ENCODE results near the gene ZNF414. TPM values are rescaled to one million over a fixed set of nuclear protein-coding genes. Genes with fewer than 3 reads are reported as not detected.

ZNF414 gene
- total RNA-seq, 2 experiments from 2014 or later: 8.7 to 47.5 TPM

DNA sequence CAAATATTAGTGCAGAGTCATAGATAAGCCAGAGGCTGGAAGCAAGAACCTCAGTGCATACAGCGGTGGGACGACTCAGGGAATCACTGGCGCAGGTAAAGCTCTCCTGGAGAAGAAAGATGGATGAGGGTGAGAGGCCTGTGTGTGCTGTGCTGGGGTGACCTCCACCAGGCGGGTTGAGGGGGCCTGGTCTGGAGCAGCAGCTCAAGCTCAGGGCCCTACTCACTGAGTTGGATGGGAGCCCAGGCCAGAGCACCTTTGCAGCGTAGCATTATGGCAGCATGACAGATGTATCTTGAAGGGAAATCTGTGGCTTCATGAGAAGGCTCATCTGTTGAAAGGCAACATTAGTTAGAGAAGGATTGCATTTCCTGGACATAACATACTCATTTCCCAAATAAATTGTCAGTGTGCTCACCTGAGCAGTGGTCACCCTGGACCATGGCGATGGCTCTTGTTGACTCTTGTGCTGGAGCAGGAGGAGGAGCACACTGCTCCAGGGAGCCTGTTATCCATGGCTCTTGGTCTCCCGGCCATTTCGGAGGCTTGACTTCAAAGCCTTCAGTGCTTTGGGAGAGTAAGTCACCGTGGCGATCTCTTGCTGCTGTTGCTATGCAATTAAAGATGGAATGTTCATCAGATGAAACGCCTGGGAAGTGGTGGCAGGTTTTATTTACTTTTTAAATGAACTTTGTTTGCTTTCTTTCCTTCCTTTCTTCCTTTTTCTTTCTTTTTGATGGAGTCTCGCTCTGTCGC lies 44.2 kb downstream of the ZNF414 start:
- peaks cover 91% of the 10 kb centered on the region for H3K36me3 ChIP-seq (ENCODE audit: insufficient read depth, low read length)
- intact Hi-C loops (cut with micrococcal nuclease; ENCODE audit: unreplicated experiment): no loop called here
- H3K79me2 ChIP-seq (ENCODE audit: insufficient read depth, low read depth, low read length): peaks cover 30% of the 10 kb centered on the region; the same call in 1 of the 2 replicates
- no peak for DNase-seq (ENCODE audit: low spot score)
- no peaks in the 10 kb centered on the region for H3K9me2 ChIP-seq (ENCODE audit: insufficient read depth, low read length)
- no peak for TF ChIP-seq CTCF (conservative IDR thresholded peaks at IDR 0.05; ENCODE audit: low read length)
- no peak for TF ChIP-seq EZH2phosphoT487 (IDR thresholded peaks at IDR 0.05; ENCODE audit: borderline replicate concordance, low read depth, low read length)
- no peaks in the 10 kb centered on the region; the same call in 1 of the 2 replicates for H4K20me1 ChIP-seq (ENCODE audit: insufficient read depth, low read length)
- BruUV-seq (replicated peaks): no TSS peak
- no peak overlapping the region for H3K27ac ChIP-seq (ENCODE audit: low read depth, low read length, poor library complexity, severe bottlenecking)
- ChIA-PET POLR2A (no interaction called here), CTCF (ENCODE audit: unreplicated experiment) (no interaction called here)
- H3K4me3 ChIP-seq (ENCODE audit: low read depth, low read length, poor library complexity, severe bottlenecking): no peak overlapping the region
- no peak overlapping the region for H2AFZ ChIP-seq (ENCODE audit: low read length)
- peaks cover 38% of the 10 kb centered on the region for H3K4me1 ChIP-seq (ENCODE audit: insufficient read depth, low read length, poor library complexity, severe bottlenecking)
- no peaks in the 10 kb centered on the region for H3K9me3 ChIP-seq (ENCODE audit: low read length)
- H3K4me2 ChIP-seq (ENCODE audit: low read length): no peak overlapping the region

DNA sequence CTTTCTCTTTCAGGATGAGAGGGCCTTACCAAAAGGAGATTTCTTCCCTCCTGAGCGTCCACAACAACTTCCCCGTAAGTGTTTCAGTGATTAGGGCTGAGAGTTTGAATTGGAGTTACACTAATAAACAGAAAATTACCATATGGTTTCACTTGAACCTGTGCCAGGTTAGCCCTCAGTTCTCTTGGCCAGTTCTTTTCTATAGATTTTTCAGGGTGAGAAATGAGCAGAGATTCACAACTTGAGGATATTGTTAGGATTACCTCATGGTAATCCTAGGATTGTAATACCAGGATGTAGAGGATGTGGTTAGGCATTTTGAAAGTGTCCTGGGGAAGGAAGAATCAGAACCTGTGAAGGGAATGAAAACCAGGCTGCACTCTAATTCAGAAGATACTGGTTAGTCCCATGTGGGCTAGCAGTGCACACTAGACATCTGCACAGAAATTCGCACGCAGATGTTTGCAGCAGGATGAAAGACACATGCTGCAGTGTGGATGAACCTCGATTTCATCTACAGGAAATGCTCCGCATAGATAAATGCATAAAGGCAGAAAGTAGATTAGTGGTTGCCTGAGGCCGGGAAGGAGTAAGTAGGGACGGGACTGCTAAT lies 45.1 kb downstream of the ZNF414 start:
- ChIA-PET CTCF (ENCODE audit: unreplicated experiment) (no interaction called here), POLR2A (no interaction called here)
- intact Hi-C loops (cut with micrococcal nuclease; ENCODE audit: unreplicated experiment): no loop called here
- Histone ChIP-seq H2AFZ (ENCODE audit: low read length) (no peak overlapping the region), H3K9me3 (ENCODE audit: low read length) (no peaks in the 10 kb centered on the region), H3K79me2 (ENCODE audit: insufficient read depth, low read depth, low read length) (peaks cover 30% of the 10 kb centered on the region; the same call in 1 of the 2 replicates), H4K20me1 (ENCODE audit: insufficient read depth, low read length) (no peaks in the 10 kb centered on the region; the same call in 1 of the 2 replicates), H3K4me1 (ENCODE audit: insufficient read depth, low read length, poor library complexity, severe bottlenecking) (peaks cover 29% of the 10 kb centered on the region), H3K9me2 (ENCODE audit: insufficient read depth, low read length) (no peaks in the 10 kb centered on the region), H3K36me3 (ENCODE audit: insufficient read depth, low read length) (peaks cover 94% of the 10 kb centered on the region), H3K4me3 (ENCODE audit: low read depth, low read length, poor library complexity, severe bottlenecking) (no peak overlapping the region), H3K27ac (ENCODE audit: low read depth, low read length, poor library complexity, severe bottlenecking) (no peak overlapping the region), H3K4me2 (ENCODE audit: low read length) (no peak overlapping the region)
- no peak for TF ChIP-seq EZH2phosphoT487 (IDR thresholded peaks at IDR 0.05; ENCODE audit: borderline replicate concordance, low read depth, low read length)
- TF ChIP-seq CTCF (conservative IDR thresholded peaks at IDR 0.05; ENCODE audit: low read length): no peak
- no peak for DNase-seq (ENCODE audit: low spot score)
- BruUV-seq (replicated peaks): no TSS peak

DNA sequence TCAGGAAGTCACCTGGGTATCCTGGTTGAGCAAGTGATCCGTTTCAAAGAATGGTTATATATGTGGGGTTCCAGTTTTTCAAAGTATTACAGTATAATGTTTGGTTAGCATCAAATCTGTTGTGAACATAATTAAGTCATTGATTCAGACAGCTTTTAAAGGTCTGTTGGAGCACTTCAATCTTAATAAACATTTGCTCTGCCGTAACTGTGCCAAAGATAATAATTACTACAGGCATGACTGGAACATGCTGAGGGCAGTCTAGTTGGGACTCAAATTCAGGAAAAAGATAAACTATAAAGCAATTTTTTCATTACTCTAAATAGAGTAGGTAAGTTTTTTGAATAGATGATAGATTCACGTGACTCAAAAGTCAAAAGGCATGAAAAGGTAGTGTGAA lies 45.8 kb downstream of the ZNF414 start:
- Histone ChIP-seq H3K4me1 (ENCODE audit: insufficient read depth, low read length, poor library complexity, severe bottlenecking) (peaks cover 22% of the 10 kb centered on the region), H3K4me2 (ENCODE audit: low read length) (no peak overlapping the region), H2AFZ (ENCODE audit: low read length) (no peak overlapping the region), H3K27ac (ENCODE audit: low read depth, low read length, poor library complexity, severe bottlenecking) (no peak overlapping the region), H3K79me2 (ENCODE audit: insufficient read depth, low read depth, low read length) (peaks cover 37% of the 10 kb centered on the region; the same call in 1 of the 2 replicates), H4K20me1 (ENCODE audit: insufficient read depth, low read length) (no peaks in the 10 kb centered on the region; the same call in 1 of the 2 replicates), H3K9me3 (ENCODE audit: low read length) (no peaks in the 10 kb centered on the region), H3K9me2 (ENCODE audit: insufficient read depth, low read length) (no peaks in the 10 kb centered on the region), H3K4me3 (ENCODE audit: low read depth, low read length, poor library complexity, severe bottlenecking) (no peak overlapping the region), H3K36me3 (ENCODE audit: insufficient read depth, low read length) (peaks cover 100% of the 10 kb centered on the region)
- CTCF ChIA-PET (ENCODE audit: unreplicated experiment): no interaction called here
- DNase-seq (ENCODE audit: low spot score): no peak
- no TSS peak for BruUV-seq (replicated peaks)
- POLR2A ChIA-PET: no interaction called here
- TF ChIP-seq CTCF (conservative IDR thresholded peaks at IDR 0.05; ENCODE audit: low read length): no peak
- no peak for TF ChIP-seq EZH2phosphoT487 (IDR thresholded peaks at IDR 0.05; ENCODE audit: borderline replicate concordance, low read depth, low read length)
- intact Hi-C loops (cut with micrococcal nuclease; ENCODE audit: unreplicated experiment): no loop called here

Data from OCI-LY7 (cell line).